Erythroblast (primary cell): ENCODE measurements around the gene KCTD16.

ENCODE experiments used
- GATA1 ChIP-seq: IDR thresholded peaks from 2 replicates; pipeline ENCODE4 v1.6.1; 2011; ENCODE audit warnings: low read depth, mild to moderate bottlenecking, control low read depth, low read length, moderate library complexity
- POLR2A ChIP-seq: IDR thresholded peaks from 2 replicates; pipeline ENCODE4 v1.6.1; 2011; ENCODE audit warnings: mild to moderate bottlenecking, low read length

DNA sequence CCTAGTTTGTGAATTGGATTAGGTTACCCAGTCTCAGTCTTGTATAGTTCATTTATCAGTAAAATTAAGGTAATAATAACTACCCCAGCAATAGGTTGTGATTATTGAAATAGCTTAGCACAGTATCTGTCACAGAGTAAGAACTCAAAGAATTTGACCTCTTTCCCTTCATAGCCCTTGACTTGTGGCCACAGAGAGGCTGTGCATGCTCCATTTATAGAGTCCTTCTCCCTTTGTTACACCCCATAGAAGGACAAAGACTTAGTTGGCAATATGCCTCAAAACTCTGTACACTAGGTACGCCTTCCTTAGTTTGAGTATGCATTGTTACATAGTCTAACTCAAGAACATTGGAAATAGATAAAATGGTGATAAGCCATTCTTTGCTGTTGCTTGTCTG lies 257.2 kb downstream of the KCTD16 start:
- no peak for TF ChIP-seq POLR2A
- TF ChIP-seq GATA1 = no peak
